Loucy (cell line): Measurements from ENCODE around the gene MYCBP2.

Source experiments
- EZH2phosphoT487 ChIP-seq: fragments of 200-600 bp; IDR thresholded peaks from 2 replicates; pipeline ENCODE4 v1.6.1; 2018; ENCODE audit warnings: antibody characterized with exemption, mild to moderate bottlenecking, moderate library complexity, borderline replicate concordance
- TF ChIP-seq, protein P1 (sequence below): fragments of 200-600 bp; sonication (generic); conservative IDR thresholded peaks from 2 replicates; pipeline ENCODE4 v1.5.1; 2014; ENCODE audit warnings: mild to moderate bottlenecking, antibody characterized with exemption, low read length

DNA sequence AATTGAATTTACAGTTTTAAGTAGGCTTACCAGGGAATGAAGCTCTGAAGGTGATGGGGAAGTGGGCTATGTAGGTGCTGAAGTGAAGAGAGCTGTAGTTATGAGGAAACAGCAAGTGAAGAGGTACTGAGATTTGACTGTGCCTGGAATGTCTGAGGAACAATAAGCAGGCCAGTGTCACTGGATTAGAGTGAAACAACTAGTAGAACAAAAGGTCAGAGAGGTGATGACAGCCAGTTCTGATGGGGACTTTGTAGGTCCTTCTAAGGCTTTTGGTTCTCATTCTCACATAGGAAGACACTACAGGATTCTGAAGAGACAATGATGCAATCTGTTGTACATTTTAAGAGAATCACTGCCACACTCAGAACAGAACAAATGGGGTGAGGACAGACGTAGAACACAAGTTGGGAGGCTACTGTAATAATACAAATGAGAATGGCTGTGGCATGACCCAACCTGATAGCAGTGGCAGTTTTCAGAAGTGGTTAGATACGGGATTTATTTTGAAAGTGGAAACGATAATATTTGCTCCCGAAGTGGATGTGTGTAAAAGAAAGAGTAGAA lies 130.8 kb downstream of the MYCBP2 start:
- TF ChIP-seq, protein P1, sequence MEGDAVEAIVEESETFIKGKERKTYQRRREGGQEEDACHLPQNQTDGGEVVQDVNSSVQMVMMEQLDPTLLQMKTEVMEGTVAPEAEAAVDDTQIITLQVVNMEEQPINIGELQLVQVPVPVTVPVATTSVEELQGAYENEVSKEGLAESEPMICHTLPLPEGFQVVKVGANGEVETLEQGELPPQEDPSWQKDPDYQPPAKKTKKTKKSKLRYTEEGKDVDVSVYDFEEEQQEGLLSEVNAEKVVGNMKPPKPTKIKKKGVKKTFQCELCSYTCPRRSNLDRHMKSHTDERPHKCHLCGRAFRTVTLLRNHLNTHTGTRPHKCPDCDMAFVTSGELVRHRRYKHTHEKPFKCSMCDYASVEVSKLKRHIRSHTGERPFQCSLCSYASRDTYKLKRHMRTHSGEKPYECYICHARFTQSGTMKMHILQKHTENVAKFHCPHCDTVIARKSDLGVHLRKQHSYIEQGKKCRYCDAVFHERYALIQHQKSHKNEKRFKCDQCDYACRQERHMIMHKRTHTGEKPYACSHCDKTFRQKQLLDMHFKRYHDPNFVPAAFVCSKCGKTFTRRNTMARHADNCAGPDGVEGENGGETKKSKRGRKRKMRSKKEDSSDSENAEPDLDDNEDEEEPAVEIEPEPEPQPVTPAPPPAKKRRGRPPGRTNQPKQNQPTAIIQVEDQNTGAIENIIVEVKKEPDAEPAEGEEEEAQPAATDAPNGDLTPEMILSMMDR: no peak
- no peak for TF ChIP-seq EZH2phosphoT487
